ENCODE measurements around the gene CYP24A1.

GRCh38 chr20:54220722-54221121 lies 46.9 kb upstream of the CYP24A1 start:
- TF ChIP-seq CTCF (IDR thresholded peaks at IDR 0.05; ENCODE audit: borderline replicate concordance, extremely low read depth, low read length, poor library complexity, severe bottlenecking) (no peak), EZH2 (IDR thresholded peaks at IDR 0.05; ENCODE audit: borderline replicate concordance, low read depth, low read length, severe bottlenecking) (no peak)
